HG03025 (cell line): Measurements from ENCODE around the gene THSD7A.

Experiments used
- ATAC-seq: cut with Tn5 transposase; IDR thresholded peaks from one replicate; pipeline ENCODE4 v1.9.1; 2021; ENCODE audit warnings: mild to moderate bottlenecking, moderate library complexity; ENCODE audit not compliant: unreplicated experiment, low FRiP score

Gene THSD7A

GRCh38 chr7:11707606-11708193, 124.3 kb downstream of the THSD7A start:
- ATAC-seq = no peak

- ATAC-seq = no peak
These were observed 125.1 kb downstream of the THSD7A start for GRCh38 chr7:11706666-11707605.

- ATAC-seq = no peak
These were observed 128.2 kb downstream of the THSD7A start for GRCh38 chr7:11703829-11704228.

- no peak for ATAC-seq
These were observed 129.1 kb downstream of the THSD7A start for GRCh38 chr7:11702938-11703337.

- ATAC-seq = no peak
These were observed 130.0 kb downstream of the THSD7A start for GRCh38 chr7:11701829-11702560.

- peak; percentile 60 for ATAC-seq
These were observed 132.3 kb downstream of the THSD7A start for GRCh38 chr7:11699666-11700065.

GRCh38 chr7:11698384-11698871, 133.6 kb downstream of the THSD7A start:
- ATAC-seq = no peak

- no peak for ATAC-seq
These were observed 141.6 kb downstream of the THSD7A start for GRCh38 chr7:11690395-11690794.

GRCh38 chr7:11689096-11689495, 142.9 kb downstream of the THSD7A start:
- ATAC-seq = no peak

- ATAC-seq = no peak
These were observed 150.5 kb downstream of the THSD7A start for GRCh38 chr7:11681461-11681860.

- ATAC-seq = no peak
These were observed 156.8 kb downstream of the THSD7A start for GRCh38 chr7:11675163-11675562.

GRCh38 chr7:11668727-11669126, 163.3 kb downstream of the THSD7A start:
- ATAC-seq = no peak

- ATAC-seq = no peak
These were observed 164.2 kb downstream of the THSD7A start for GRCh38 chr7:11667810-11668185.

GRCh38 chr7:11667071-11667809, 164.8 kb downstream of the THSD7A start:
- ATAC-seq = no peak

GRCh38 chr7:11665357-11665756, 166.6 kb downstream of the THSD7A start:
- no peak for ATAC-seq

- no peak for ATAC-seq
These were observed 176.4 kb downstream of the THSD7A start for GRCh38 chr7:11655642-11656041.

- ATAC-seq = no peak
These were observed 176.8 kb downstream of the THSD7A start for GRCh38 chr7:11655163-11655562.

GRCh38 chr7:11650500-11650899, 181.5 kb downstream of the THSD7A start:
- peak; percentile 86 for ATAC-seq

- no peak for ATAC-seq
These were observed 182.0 kb downstream of the THSD7A start for GRCh38 chr7:11650030-11650429.

GRCh38 chr7:11648980-11649379, 183.0 kb downstream of the THSD7A start:
- ATAC-seq = no peak
